GM12878 (cell line): ENCODE data around the gene WDR64.

Experiments used
- EZH2 ChIP-seq: IDR thresholded peaks from 2 replicates; pipeline ENCODE4 v1.6.1; 2012; ENCODE audit warnings: low read depth, mild to moderate bottlenecking, control low read depth, inconsistent platforms, low read length, borderline replicate concordance; ENCODE audit not compliant: control insufficient read depth
- MLLT1 ChIP-seq: fragments of 450-650 bp; IDR thresholded peaks from 2 replicates; pipeline ENCODE4 v1.6.1; 2016; ENCODE audit warnings: mild to moderate bottlenecking
- SIN3A ChIP-seq: IDR thresholded peaks from 2 replicates; pipeline ENCODE4 v1.6.1; 2012; ENCODE audit warnings: low read depth, low read length, improper control_type of control experiment
- SIX5 ChIP-seq: IDR thresholded peaks from 2 replicates; pipeline ENCODE4 v1.6.1; 2011; ENCODE audit warnings: mild to moderate bottlenecking, low read depth, low read length, moderate library complexity; ENCODE audit not compliant: severe bottlenecking

GRCh38 chr1:241819340-241819866 lies 167.3 kb downstream of the WDR64 start:
- TF ChIP-seq SIX5 (no peak), SIN3A (no peak), MLLT1 (no peak), EZH2 (no peak)
